Colonic mucosa (tissue), 4 donors: ENCODE results near the gene PALM3. TPM values are rescaled to one million over a fixed set of nuclear protein-coding genes. Genes with fewer than 3 reads are reported as not detected.
A peak's percentile ranks its signal among the peaks of the same experiment; 100 is the strongest.
"Not testable (repeated sequence)": the region's sequence is repeated elsewhere in the genome, so short reads cannot be mapped to it uniquely, and the experiment has no call there.

Experiments
- DNase-seq: peaks from one replicate; pipeline ENCODE4 v3.0.0-alpha.2; 2020
- H3K27ac ChIP-seq: fragments of 200-600 bp; one replicate; pipeline ENCODE4 v1.8.0; 2021
- H3K27me3 ChIP-seq: fragments of 200-600 bp; one replicate; pipeline ENCODE4 v1.8.0; 2021
- H3K36me3 ChIP-seq: fragments of 200-600 bp; one replicate; pipeline ENCODE4 v1.8.0; 2021
- H3K4me1 ChIP-seq: fragments of 200-600 bp; one replicate; pipeline ENCODE4 v1.8.0; 2021; ENCODE audit warnings: mild to moderate bottlenecking
- H3K4me3 ChIP-seq: fragments of 200-600 bp; one replicate; pipeline ENCODE4 v1.8.0; 2021
- H3K9ac ChIP-seq, 2 donors: one replicate each; pipeline ENCODE4 v1.7.0; 2013; ENCODE audit warnings: control low read depth in 2 of 2, low read depth in 2 of 2, low read length in 2 of 2
- H3K9me3 ChIP-seq: fragments of 200-600 bp; one replicate; pipeline ENCODE4 v1.8.0; 2021
- intact Hi-C: fragments of 100-400 bp; cut with DNase I; formaldehyde crosslinking; loops from one replicate; pipeline ENCODE4 v1.14.1; 2022
- total RNA-seq, 2 donors: library from RNA; stranded (reverse); fragmentation: NEBNext Ultra II Directional in 1 of 2; extraction: Animal tissue kit (Norgen Biotek cat#: 25700) in 1 of 2; gene quantifications; one replicate each; pipeline ENCODE4 v1.2.1, GENCODE V29; 2021
- TF ChIP-seq, protein P1 (sequence below): fragments of 200-600 bp; IDR thresholded peaks from one replicate; pipeline ENCODE4 v1.8.0; 2022; ENCODE audit warnings: antibody characterized with exemption, mild to moderate bottlenecking
- donor health status: healthy.
- donor health status: DM: no; HTN: no; CAD: no.
- donor health status: DM: no; HTN: no; CAD: no.

The PALM3 gene
- total RNA-seq, 2 donors from 2014 or later: 0.37 to 1.6 TPM

DNA sequence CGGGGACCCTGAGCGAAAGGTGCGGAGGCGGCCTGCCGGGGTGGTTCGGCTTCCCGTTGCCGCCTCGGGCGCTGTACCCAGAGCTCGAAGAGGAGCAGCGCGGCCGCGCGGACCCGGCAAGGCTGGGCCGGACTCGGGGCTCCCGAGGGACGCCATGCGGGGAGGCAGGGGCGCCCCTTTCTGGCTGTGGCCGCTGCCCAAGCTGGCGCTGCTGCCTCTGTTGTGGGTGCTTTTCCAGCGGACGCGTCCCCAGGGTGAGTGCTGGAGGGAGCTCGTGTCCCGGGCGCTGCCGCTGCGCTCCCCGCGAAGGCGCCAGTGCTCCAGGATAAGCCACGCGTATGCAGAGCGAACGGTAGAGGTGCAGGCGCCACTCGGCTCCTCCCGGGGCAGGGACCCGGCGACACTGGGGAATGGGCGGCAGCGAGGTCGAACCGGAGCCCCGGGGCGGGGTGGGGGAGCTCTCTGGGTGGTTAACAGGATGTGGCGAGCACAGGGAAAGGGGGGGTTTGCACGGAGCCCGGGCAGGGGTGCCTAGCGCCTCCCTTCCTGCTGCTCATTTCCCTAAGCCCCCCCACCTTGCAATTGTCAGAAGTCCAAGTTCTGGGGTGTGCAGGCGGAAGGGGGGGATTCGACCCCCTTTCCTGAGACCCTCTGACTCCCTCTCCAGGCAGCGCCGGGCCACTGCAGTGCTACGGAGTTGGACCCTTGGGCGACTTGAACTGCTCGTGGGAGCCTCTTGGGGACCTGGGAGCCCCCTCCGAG is 30.0 kb downstream of the PALM3 start, which contains the start of gene IL27RA:
Gene IL27RA, plus strand, starts transcription at position 44 of the 762 bp plus-strand sequence. Its CDS starts 111 bp downstream, at position 155.
- Histone ChIP-seq H3K4me1 (no peaks in the 10 kb centered on the region), H3K9ac (peak within 1 kb of the TSS; percentile 61 to 85), H3K36me3 (no peaks in the 10 kb centered on the region), H3K27me3 (no peaks in the 10 kb centered on the region), H3K9me3 (no peaks in the 10 kb centered on the region), H3K4me3 (peak within 1 kb of the TSS; percentile 66), H3K27ac (peak within 1 kb of the TSS; percentile 54)
- DNase-seq: peak; percentile 78
- intact Hi-C loops: no loop called here
- TF ChIP-seq, protein P1, sequence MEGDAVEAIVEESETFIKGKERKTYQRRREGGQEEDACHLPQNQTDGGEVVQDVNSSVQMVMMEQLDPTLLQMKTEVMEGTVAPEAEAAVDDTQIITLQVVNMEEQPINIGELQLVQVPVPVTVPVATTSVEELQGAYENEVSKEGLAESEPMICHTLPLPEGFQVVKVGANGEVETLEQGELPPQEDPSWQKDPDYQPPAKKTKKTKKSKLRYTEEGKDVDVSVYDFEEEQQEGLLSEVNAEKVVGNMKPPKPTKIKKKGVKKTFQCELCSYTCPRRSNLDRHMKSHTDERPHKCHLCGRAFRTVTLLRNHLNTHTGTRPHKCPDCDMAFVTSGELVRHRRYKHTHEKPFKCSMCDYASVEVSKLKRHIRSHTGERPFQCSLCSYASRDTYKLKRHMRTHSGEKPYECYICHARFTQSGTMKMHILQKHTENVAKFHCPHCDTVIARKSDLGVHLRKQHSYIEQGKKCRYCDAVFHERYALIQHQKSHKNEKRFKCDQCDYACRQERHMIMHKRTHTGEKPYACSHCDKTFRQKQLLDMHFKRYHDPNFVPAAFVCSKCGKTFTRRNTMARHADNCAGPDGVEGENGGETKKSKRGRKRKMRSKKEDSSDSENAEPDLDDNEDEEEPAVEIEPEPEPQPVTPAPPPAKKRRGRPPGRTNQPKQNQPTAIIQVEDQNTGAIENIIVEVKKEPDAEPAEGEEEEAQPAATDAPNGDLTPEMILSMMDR: peak; percentile 69

DNA sequence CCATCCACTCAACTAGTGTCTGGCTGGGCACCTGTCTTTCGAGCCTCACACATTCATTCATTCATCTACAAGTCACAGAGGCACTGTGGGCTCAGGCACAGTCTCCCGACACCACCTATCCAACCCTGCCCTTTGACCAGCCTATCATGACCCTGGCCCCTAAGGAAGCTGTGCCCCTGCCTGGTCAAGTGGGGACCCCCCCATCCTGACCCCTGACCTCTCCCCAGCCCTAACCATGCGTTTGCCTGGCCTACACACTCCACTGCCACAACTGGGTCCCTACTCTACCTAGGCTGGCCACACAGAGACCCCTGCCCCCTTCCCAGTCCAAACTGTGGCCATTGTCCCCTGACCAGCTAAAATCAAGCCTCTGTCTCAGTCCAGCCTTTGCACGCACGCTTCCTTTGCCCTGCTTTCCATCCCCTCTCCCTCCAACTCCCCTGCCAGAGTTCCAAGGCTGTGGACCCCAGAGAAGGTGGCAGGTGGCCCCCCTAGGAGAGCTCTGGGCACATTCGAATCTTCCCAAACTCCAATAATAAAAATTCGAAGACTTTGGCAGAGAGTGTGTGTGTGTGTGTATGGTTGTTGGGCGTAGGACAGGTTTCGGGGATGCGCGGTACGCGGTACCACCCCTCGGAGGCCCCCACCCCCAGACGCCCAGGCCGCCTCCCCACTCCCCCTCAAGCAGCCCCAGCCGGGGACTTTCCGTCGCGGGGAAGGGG is 30.7 kb downstream of the PALM3 start:
- Histone ChIP-seq H3K4me3 (peak overlapping the region; percentile 66), H3K9ac (peak overlapping the region in 1 of 2 donors; percentile 55), H3K27ac (peak overlapping the region; percentile 54), H3K27me3 (no peaks in the 10 kb centered on the region), H3K36me3 (no peaks in the 10 kb centered on the region), H3K9me3 (no peaks in the 10 kb centered on the region), H3K4me1 (no peaks in the 10 kb centered on the region)
- intact Hi-C loops: no loop called here
- TF ChIP-seq, protein P1: no peak
- no peak for DNase-seq

DNA sequence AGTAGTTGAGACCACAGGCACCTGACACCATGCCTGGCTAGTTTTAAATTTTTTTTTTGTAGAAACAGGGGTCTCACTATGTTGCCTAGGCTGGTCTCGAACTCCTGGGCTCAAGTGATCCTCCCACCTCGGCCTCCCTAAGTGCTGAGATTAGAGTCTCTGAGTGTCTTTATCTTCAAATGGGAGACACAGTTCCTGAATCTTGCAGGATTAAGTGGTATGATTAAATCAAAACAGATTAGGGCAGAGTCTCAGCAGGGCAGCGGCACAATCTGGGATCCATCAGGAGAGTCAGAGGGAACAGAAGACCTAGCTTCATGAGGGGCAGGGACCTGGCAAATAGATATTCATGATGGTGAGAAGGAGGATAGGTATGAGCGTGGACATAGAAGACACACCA is 33.0 kb downstream of the PALM3 start:
- Histone ChIP-seq H3K27me3 (no peaks in the 10 kb centered on the region), H3K27ac (no peak overlapping the region), H3K9me3 (no peaks in the 10 kb centered on the region), H3K4me3 (no peak overlapping the region), H3K36me3 (no peaks in the 10 kb centered on the region), H3K9ac (no peak overlapping the region), H3K4me1 (no peaks in the 10 kb centered on the region)
- intact Hi-C loops: no loop called here
- DNase-seq: no peak
- TF ChIP-seq, protein P1: no peak

DNA sequence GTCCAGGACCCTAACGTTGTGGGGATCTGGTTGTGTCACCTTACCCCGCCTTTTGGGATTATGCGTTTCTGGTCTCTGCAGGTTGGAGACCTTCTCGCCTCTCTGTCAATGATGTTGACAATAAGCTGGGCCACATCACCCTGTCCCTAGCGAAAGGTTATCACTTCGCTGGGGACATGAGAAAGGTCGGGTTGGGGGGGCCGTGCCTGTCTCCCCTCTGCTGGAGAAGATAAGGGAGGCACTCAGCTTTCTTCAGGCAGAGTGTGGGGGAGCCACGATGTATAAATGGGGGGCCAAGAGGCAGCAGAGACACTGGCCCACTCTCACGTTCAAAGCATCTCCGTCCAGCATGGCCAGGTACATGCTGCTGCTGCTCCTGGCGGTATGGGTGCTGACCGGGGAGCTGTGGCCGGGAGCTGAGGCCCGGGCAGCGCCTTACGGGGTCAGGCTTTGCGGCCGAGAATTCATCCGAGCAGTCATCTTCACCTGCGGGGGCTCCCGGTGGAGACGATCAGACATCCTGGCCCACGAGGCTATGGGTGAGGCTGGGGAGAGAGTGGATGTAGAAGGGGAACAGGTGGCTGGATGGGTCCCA is 33.9 kb downstream of the PALM3 start, which contains the start of gene RLN3:
Gene RLN3, plus strand, starts transcription at position 293 of the 595 bp plus-strand sequence. Its CDS starts 57 bp downstream, at position 350.
- H3K4me1 ChIP-seq: no peaks in the 10 kb centered on the region
- TF ChIP-seq, protein P1: no peak
- no peaks in the 10 kb centered on the region for H3K9me3 ChIP-seq
- H3K4me3 ChIP-seq: no peak within 1 kb of the TSS
- H3K27me3 ChIP-seq: no peaks in the 10 kb centered on the region
- intact Hi-C loops: no loop called here
- no peaks in the 10 kb centered on the region for H3K36me3 ChIP-seq
- DNase-seq: no peak
- H3K9ac ChIP-seq: no peak within 1 kb of the TSS
- no peak within 1 kb of the TSS for H3K27ac ChIP-seq

DNA sequence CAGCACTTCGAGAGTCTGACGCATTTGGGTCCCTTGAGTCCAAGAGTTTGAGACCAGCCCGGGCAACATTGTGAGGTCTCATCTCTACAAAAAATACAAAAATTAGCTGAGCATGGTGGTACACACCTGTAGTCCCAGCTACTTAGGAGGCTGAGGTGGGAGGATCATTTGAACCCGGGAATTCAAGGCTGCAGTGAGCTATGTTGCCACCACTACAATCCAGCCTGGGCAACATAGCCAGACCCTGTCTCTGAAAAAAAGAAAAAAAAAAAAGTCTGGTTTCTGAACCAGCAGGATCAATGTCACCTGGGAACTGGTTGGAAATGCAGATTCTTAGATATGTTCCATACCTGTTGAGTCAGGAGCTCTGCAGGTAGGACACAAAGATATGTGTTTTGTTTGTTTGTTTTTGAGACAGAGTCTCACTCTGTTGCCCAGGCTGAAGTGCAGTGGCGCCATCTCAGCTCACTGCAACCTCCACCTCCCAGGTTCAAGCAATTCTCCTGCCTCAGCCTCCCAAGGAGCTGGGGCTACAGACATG is 35.2 kb downstream of the PALM3 start:
- H3K36me3 ChIP-seq, H3K27me3 ChIP-seq, H3K9me3 ChIP-seq, H3K9ac ChIP-seq, H3K27ac ChIP-seq, DNase-seq, H3K4me1 ChIP-seq, intact Hi-C loops, H3K4me3 ChIP-seq: not testable (repeated sequence)
